CD4-positive, alpha-beta memory T cell (primary cell): ENCODE results near the gene DGLUCY. TPM values are rescaled to one million over a fixed set of nuclear protein-coding genes. Genes with fewer than 3 reads are reported as not detected.
A peak's percentile ranks its signal among the peaks of the same experiment; 100 is the strongest.

Source experiments
- CTCF ChIA-PET: fragments of 350-600 bp; sonication (Branson Sonifier 250); formaldehyde crosslinking; loops from one replicate; lab custom pipeline; 2021; ENCODE audit warnings: inconsistent platforms; ENCODE audit not compliant: partially characterized antibody; lab: Charles Lee
- POLR2A ChIA-PET: fragments of 350-600 bp; sonication (Branson Sonifier 250); formaldehyde crosslinking; loops from one replicate; lab custom pipeline; 2021; ENCODE audit not compliant: partially characterized antibody; lab: Charles Lee
- DNase-seq, 5 donors: peaks; one replicate each; pipeline versions ENCODE4 v3.0.0 to v3.0.0-alpha.2; 2020 to 2022; ENCODE audit warnings: mixed read lengths in 1 of 5
- H3K27ac ChIP-seq: one replicate; pipeline ENCODE4 v1.7.0; 2013; ENCODE audit warnings: low read depth, low read length
- H3K27me3 ChIP-seq: 2 replicates; pipeline ENCODE4 v1.7.0; 2013; ENCODE audit warnings: mild to moderate bottlenecking, low read length, moderate library complexity; ENCODE audit not compliant: insufficient read depth
- H3K36me3 ChIP-seq: 2 replicates; pipeline ENCODE4 v1.7.0; 2013; ENCODE audit warnings: mild to moderate bottlenecking, low read length, moderate library complexity; ENCODE audit not compliant: insufficient read depth
- H3K4me1 ChIP-seq: 2 replicates; pipeline ENCODE4 v1.7.0; 2013; ENCODE audit warnings: mild to moderate bottlenecking, low read length, moderate library complexity; ENCODE audit not compliant: insufficient read depth
- H3K4me3 ChIP-seq, 2 donors: one replicate each; pipeline ENCODE4 v1.7.0; 2013; ENCODE audit warnings: low read length in 2 of 2, mild to moderate bottlenecking in 1 of 2
- H3K9me3 ChIP-seq, 2 donors: one replicate each; pipeline ENCODE4 v1.7.0; 2013; ENCODE audit warnings: low read length in 2 of 2, control low read depth in 1 of 2; ENCODE audit not compliant: control insufficient read depth in 1 of 2
- H3K27ac Mint-ChIP-seq, 7 donors: one replicate each; pipeline ENCODE4 v1.8.0; 2020 to 2021; ENCODE audit warnings: mixed read lengths in 7 of 7, mild to moderate bottlenecking in 6 of 7, inconsistent platforms in 3 of 7, moderate library complexity in 3 of 7
- H3K27me3 Mint-ChIP-seq, 2 donors: one replicate each; pipeline ENCODE4 v1.8.0; 2020 to 2021; ENCODE audit warnings: mixed read lengths in 2 of 2
- H3K36me3 Mint-ChIP-seq, 2 donors: one replicate each; pipeline ENCODE4 v1.8.0; 2020 to 2021; ENCODE audit warnings: mixed read lengths in 2 of 2, inconsistent platforms in 1 of 2, mild to moderate bottlenecking in 1 of 2
- H3K4me1 Mint-ChIP-seq, 4 donors: one replicate each; pipeline ENCODE4 v1.8.0; 2020 to 2021; ENCODE audit warnings: mixed read lengths in 4 of 4, mild to moderate bottlenecking in 1 of 4
- H3K4me3 Mint-ChIP-seq, 8 donors: one replicate each; pipeline ENCODE4 v1.8.0; 2020 to 2021; ENCODE audit warnings: mixed read lengths in 8 of 8, mild to moderate bottlenecking in 7 of 8, moderate library complexity in 6 of 8, inconsistent platforms in 3 of 8
- H3K9me3 Mint-ChIP-seq, 8 donors: one replicate each; pipeline ENCODE4 v1.8.0; 2020 to 2021; ENCODE audit warnings: mixed read lengths in 8 of 8, mild to moderate bottlenecking in 5 of 8, inconsistent platforms in 3 of 8, moderate library complexity in 1 of 8
- intact Hi-C: fragments of 100-400 bp; cut with micrococcal nuclease; formaldehyde crosslinking; loops from one replicate; pipeline ENCODE4 v1.15.1; 2023
- polyA plus RNA-seq, 2 donors: library from polyadenylated mRNA; unstranded; fragments of 300-500 nt; fragmentation: Illumina TruSeq; gene quantifications; one replicate each; pipeline ENCODE4 v1.2.3, GENCODE V29; 2021
- total RNA-seq, 2 experiments: library from RNA; stranded (reverse); gene quantifications; one replicate each; pipeline ENCODE4 v1.2.3, GENCODE V29; 2021

DGLUCY gene
- total and polyA plus RNA-seq, 4 experiments from 2014 or later: 40.9 to 141 (median 89.0) TPM

DNA sequence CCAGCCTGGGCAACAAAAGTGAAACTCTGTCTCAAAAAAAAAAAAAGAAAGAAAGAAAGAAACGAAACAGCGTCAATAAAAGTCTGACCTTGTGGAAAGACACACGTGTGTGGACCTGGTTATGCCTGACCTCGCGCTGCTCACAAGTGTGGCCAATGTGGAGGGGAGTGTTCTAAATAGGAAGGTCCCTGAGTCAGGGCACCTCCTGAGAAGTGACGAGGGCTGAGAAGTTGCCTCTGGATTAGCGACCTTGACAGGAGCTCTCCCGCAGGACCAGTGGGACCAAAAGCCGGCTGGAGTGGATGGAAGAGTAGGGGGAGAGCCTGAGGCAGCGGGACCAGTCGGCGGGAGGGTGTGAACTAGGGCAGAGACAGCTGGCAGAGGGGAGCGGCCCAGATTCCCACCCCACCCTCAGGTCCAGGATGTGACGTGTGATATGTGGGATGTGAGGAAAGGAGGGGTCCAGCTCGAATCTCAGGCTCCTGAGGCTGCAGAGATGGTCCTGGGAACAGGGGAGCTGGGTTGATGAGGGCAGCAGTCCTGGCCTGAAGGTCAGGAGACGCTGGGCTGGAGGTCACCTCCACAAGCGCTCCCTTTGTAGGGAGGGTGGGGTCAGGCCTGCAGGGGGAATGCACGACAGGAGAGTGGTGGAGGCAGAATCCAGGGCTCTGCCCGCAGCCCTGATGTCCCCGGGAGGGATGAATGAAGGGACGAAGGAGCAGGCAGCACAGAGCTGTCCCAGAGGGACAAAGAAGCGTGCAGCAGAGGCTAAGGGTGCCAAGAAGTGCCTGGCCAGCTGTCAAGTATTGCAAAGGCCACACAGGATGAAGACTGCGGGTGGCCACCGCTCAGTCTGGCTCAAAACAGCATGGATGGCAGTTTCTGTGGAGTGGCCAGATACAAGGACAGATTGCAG, 155.5 kb downstream of the DGLUCY start:
- peaks cover 34% of the 10 kb centered on the region for H3K36me3 ChIP-seq
- intact Hi-C loops: no loop called here
- Mint-ChIP-seq H3K27me3 (no peaks in the 10 kb centered on the region), H3K27ac (peak overlapping the region; percentile 19 to 89 (median 72)), H3K4me1 (peaks cover 18 to 32% (median 21%) of the 10 kb centered on the region in 4 donors), H3K36me3 (peaks cover 18 to 43% of the 10 kb centered on the region in 2 donors), H3K4me3 (no peak overlapping the region), H3K9me3 (peaks cover 0 to 5% (median 0%) of the 10 kb centered on the region in 8 donors)
- CTCF ChIA-PET: interaction anchor here (1.1 to 2.2 kb wide), 4 partner anchors 16 to 96 kb away, joined by 3 to 11 read pairs (median 3); no protein-coding TSS in a partner anchor
- peaks cover 10% of the 10 kb centered on the region for H3K4me1 ChIP-seq
- POLR2A ChIA-PET: interaction anchor here (0.8 to 8.4 kb wide), 4 partner anchors 20 to 92 kb away, joined by 3 to 50 read pairs (median 5); partner anchors contain the start of gene GPR68
- no peaks in the 10 kb centered on the region for H3K27me3 ChIP-seq
- H3K4me3 ChIP-seq: no peak overlapping the region
- no peaks in the 10 kb centered on the region for H3K9me3 ChIP-seq
- no peak for DNase-seq
- no peak overlapping the region for H3K27ac ChIP-seq

DNA sequence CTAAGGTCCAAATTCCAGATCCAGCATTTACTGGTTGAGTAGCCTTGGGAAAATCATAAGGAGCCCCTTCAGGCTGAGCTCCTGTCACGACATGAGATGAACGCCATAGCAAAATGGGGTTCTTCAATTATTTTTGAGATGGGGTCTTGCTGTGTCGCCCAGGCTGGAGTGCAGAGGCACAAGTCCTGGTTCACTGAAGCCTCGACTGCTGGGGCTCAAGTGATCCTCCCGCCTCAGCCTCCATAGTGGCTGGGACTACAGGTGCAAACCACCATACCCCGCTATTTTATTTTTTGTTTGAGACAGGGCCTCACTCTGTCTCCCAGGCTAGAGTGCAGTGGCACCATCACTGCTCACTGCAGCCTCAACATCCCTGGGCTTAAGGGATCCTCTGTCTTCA, 156.3 kb downstream of the DGLUCY start:
- Mint-ChIP-seq H3K4me3 (no peak overlapping the region), H3K27me3 (no peaks in the 10 kb centered on the region), H3K9me3 (peaks cover 0 to 5% (median 0%) of the 10 kb centered on the region in 8 donors), H3K4me1 (peaks cover 13 to 26% (median 19%) of the 10 kb centered on the region in 4 donors), H3K36me3 (peaks cover 27 to 51% of the 10 kb centered on the region in 2 donors), H3K27ac (peak overlapping the region in 4 of 7 donors; percentile 39 to 75 (median 60))
- ChIA-PET CTCF (interaction anchor here (1.1 to 2.2 kb wide), 3 partner anchors 15 to 93 kb away, joined by 3 to 11 read pairs (median 3); no protein-coding TSS in a partner anchor), POLR2A (interaction anchor here (1.4 to 8.4 kb wide), 3 partner anchors 20 to 93 kb away, joined by 4 to 50 read pairs (median 6); partner anchors contain the start of gene GPR68)
- H3K36me3 ChIP-seq: peaks cover 42% of the 10 kb centered on the region
- no peak overlapping the region for H3K4me3 ChIP-seq
- DNase-seq: no peak
- no peaks in the 10 kb centered on the region for H3K9me3 ChIP-seq
- intact Hi-C loops: no loop called here
- H3K27ac ChIP-seq: no peak overlapping the region
- H3K4me1 ChIP-seq: peaks cover 3% of the 10 kb centered on the region
- H3K27me3 ChIP-seq: no peaks in the 10 kb centered on the region

DNA sequence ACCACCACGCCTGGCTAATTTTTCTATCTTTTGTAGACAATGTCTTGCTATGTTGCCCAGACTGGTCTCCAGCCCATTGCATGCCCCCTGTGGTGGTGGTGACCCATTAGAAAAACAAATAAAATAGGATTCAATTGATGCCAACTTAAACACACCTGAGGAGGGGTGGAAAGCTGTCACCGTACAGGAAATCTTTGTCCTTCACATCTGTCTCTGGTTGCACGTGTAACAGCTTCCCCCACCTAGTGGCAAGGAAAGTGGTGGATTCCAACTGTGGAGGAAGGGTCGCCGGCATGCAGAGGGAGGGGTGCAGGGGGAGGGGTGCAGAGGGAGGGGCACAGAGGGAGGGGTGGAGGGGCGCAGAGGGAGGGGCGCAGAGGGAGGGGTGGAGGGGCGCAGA, 156.7 kb downstream of the DGLUCY start:
- Histone ChIP-seq H3K4me1 (no peaks in the 10 kb centered on the region), H3K9me3 (no peaks in the 10 kb centered on the region), H3K27ac (no peak overlapping the region), H3K27me3 (no peaks in the 10 kb centered on the region), H3K36me3 (peaks cover 45% of the 10 kb centered on the region), H3K4me3 (no peak overlapping the region)
- H3K27me3 Mint-ChIP-seq: no peaks in the 10 kb centered on the region
- no peak overlapping the region for H3K4me3 Mint-ChIP-seq
- H3K36me3 Mint-ChIP-seq: peaks cover 27 to 55% of the 10 kb centered on the region in 2 donors
- peak overlapping the region in 2 of 7 donors; percentile 29 to 42 for H3K27ac Mint-ChIP-seq
- H3K9me3 Mint-ChIP-seq: peaks cover 0 to 4% (median 0%) of the 10 kb centered on the region in 8 donors
- CTCF ChIA-PET: interaction anchor here (2.2 kb wide), 1 partner anchor 93 kb away, joined by 11 read pairs; no protein-coding TSS in a partner anchor
- intact Hi-C loops: no loop called here
- POLR2A ChIA-PET: interaction anchor here (2.1 to 8.4 kb wide), 2 partner anchors 26 to 94 kb away, joined by 6 to 50 read pairs; partner anchors contain the start of gene GPR68
- peaks cover 9 to 22% (median 16%) of the 10 kb centered on the region in 4 donors for H3K4me1 Mint-ChIP-seq
- DNase-seq: no peak

GRCh38 chr14:91271639-91272038, 157.8 kb downstream of the DGLUCY start:
- H3K36me3 ChIP-seq: peaks cover 53% of the 10 kb centered on the region
- peak overlapping the region in 1 of 8 donors; percentile 31 for H3K4me3 Mint-ChIP-seq
- intact Hi-C loops: no loop called here
- CTCF ChIA-PET: interaction anchor here (1.2 to 2.0 kb wide), 3 partner anchors 15 to 95 kb away, joined by 3 to 7 read pairs (median 4); no protein-coding TSS in a partner anchor
- H3K27ac ChIP-seq: no peak overlapping the region
- H3K9me3 ChIP-seq: no peaks in the 10 kb centered on the region
- no peaks in the 10 kb centered on the region for H3K4me1 ChIP-seq
- peaks cover 0 to 4% (median 0%) of the 10 kb centered on the region in 8 donors for H3K9me3 Mint-ChIP-seq
- H3K4me1 Mint-ChIP-seq: peaks cover 4 to 17% (median 11%) of the 10 kb centered on the region in 4 donors
- no peak for DNase-seq
- H3K27me3 Mint-ChIP-seq: no peaks in the 10 kb centered on the region
- H3K27me3 ChIP-seq: no peaks in the 10 kb centered on the region
- peaks cover 35 to 62% of the 10 kb centered on the region in 2 donors for H3K36me3 Mint-ChIP-seq
- POLR2A ChIA-PET: interaction anchor here (0.7 to 8.4 kb wide), 2 partner anchors 22 to 27 kb away, joined by 4 to 50 read pairs; partner anchors contain the start of gene GPR68
- peak overlapping the region in 2 of 7 donors; percentile 55 to 77 for H3K27ac Mint-ChIP-seq
- no peak overlapping the region for H3K4me3 ChIP-seq

DNA sequence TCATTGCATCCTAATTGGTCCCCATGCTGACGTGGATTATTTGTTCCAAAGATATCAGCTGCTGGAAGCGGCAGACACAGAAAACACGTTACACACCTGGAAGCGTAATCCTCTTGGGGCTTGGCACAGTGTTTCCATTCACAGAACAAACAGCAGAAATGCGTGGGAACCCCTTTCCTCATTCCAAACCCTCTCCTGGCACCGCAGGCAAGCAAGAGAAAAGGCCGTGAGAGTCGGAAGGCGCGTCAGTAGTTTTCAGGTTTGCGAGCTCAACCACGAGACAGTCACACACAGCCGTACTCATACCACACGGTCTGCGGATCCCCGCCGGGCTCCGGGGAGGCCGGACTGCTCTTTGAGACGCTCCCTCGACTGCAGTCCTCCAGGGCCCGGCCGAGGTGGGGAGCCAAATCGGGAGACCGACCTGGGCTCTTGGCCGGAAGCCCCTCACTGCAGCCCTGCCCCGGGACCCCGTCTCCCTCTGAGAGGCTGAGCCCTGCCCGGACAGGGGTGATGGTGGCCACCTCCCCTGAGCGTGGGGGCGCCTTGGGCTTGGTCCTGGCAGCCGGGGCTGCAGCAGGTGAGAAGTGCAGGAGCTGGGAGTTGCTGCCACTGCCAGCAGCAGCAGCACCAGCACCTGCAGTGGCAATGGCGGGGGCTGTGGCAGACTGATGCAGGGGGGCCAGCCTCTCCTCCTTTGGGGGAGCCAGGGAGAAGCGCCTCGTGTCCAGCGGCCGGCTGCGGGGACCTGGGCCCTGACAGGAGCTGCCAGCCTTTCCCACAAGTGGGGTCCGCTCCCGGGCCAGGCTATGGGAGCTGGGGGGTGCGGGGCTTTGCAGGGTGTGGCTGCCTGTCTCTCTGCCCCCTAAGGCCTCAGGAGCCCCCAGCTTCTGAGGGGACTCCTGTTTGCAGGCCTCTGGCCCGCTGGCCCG, 158.7 kb downstream of the DGLUCY start:
- ChIA-PET CTCF (interaction anchor here (1.2 to 2.0 kb wide), 3 partner anchors 16 to 95 kb away, joined by 3 to 7 read pairs (median 4); no protein-coding TSS in a partner anchor), POLR2A (interaction anchor here (0.7 to 8.4 kb wide), 2 partner anchors 23 to 28 kb away, joined by 4 to 50 read pairs; partner anchors contain the start of gene GPR68)
- Histone ChIP-seq H3K4me3 (no peak overlapping the region), H3K4me1 (no peaks in the 10 kb centered on the region), H3K27me3 (no peaks in the 10 kb centered on the region), H3K27ac (no peak overlapping the region), H3K36me3 (peaks cover 62% of the 10 kb centered on the region), H3K9me3 (no peaks in the 10 kb centered on the region)
- H3K36me3 Mint-ChIP-seq: peaks cover 43 to 68% of the 10 kb centered on the region in 2 donors
- intact Hi-C loops: no loop called here
- H3K4me1 Mint-ChIP-seq: peaks cover 4 to 14% (median 11%) of the 10 kb centered on the region in 4 donors
- no peaks in the 10 kb centered on the region for H3K27me3 Mint-ChIP-seq
- DNase-seq: no peak
- H3K27ac Mint-ChIP-seq: peak overlapping the region in 4 of 7 donors; percentile 41 to 70 (median 52)
- H3K9me3 Mint-ChIP-seq: peaks cover 0 to 4% (median 0%) of the 10 kb centered on the region in 8 donors
- no peak overlapping the region for H3K4me3 Mint-ChIP-seq

DNA sequence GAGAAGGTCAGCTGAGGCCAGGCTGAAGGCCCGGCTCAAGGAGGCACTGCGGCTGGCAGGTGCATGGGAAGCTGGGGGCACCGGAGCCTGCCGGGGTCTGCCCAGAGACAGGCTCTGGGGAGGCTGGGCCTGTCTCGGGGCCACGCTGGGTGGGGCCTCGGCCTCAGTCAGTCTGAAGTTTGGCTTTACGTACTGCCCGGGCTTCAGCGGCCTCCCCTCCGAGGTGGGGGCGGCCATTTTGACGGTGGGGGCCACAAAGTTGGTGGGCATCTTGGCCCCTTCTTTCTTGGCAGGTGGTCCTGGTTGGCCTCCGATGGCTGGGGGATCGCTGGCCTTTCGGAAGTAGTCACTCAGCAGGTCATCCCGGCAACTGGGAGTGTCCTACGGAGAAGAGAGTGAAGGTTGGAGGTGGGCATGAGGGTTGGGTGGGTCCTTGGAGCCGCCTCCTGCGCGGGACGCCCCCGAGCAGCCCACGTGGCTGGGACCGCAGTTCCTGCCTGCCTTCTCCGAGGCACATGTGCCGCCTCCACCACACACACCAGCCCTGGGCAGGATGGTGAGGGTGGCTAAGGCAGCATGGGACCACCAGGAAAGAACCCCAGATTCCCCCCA, 159.5 kb downstream of the DGLUCY start:
- peaks cover 45 to 66% of the 10 kb centered on the region in 2 donors for H3K36me3 Mint-ChIP-seq
- POLR2A ChIA-PET: interaction anchor here (8.4 kb wide), 1 partner anchor 29 kb away, joined by 50 read pairs; the partner anchor contains the start of gene GPR68
- H3K4me3 Mint-ChIP-seq: no peak overlapping the region
- no peaks in the 10 kb centered on the region for H3K27me3 Mint-ChIP-seq
- H3K27ac Mint-ChIP-seq: peak overlapping the region in 2 of 7 donors; percentile 59 to 70
- Histone ChIP-seq H3K36me3 (peaks cover 70% of the 10 kb centered on the region), H3K4me1 (no peaks in the 10 kb centered on the region), H3K27me3 (no peaks in the 10 kb centered on the region), H3K9me3 (no peaks in the 10 kb centered on the region), H3K4me3 (no peak overlapping the region), H3K27ac (no peak overlapping the region)
- DNase-seq: no peak
- intact Hi-C loops: no loop called here
- H3K4me1 Mint-ChIP-seq: peaks cover under 1 to 7% (median 5%) of the 10 kb centered on the region in 4 donors
- CTCF ChIA-PET: interaction anchor here (1.8 to 2.0 kb wide), 2 partner anchors 17 to 96 kb away, joined by 3 to 7 read pairs; no protein-coding TSS in a partner anchor
- H3K9me3 Mint-ChIP-seq: peaks cover 0 to 1% (median 0%) of the 10 kb centered on the region in 8 donors
